NCI-H2196 (cell line): ENCODE results near the gene APOA5.

Source experiments
- DNase-seq: peaks from one replicate; lab custom pipeline; 2025; ENCODE audit not compliant: unreplicated experiment; lab: John Stamatoyannopoulos, UW

Gene APOA5

GRCh38 chr11:116828632-116829524 is 37.2 kb upstream of the APOA5 start:
- no peak for DNase-seq

- no peak for DNase-seq
Observed at GRCh38 chr11:116827461-116827860, 35.8 kb upstream of the APOA5 start.

GRCh38 chr11:116826751-116827431 is 35.2 kb upstream of the APOA5 start:
- DNase-seq = no peak

- DNase-seq = no peak
Observed at GRCh38 chr11:116825854-116826750, 34.4 kb upstream of the APOA5 start.

GRCh38 chr11:116825434-116825833 is 33.8 kb upstream of the APOA5 start:
- DNase-seq = no peak

DNA sequence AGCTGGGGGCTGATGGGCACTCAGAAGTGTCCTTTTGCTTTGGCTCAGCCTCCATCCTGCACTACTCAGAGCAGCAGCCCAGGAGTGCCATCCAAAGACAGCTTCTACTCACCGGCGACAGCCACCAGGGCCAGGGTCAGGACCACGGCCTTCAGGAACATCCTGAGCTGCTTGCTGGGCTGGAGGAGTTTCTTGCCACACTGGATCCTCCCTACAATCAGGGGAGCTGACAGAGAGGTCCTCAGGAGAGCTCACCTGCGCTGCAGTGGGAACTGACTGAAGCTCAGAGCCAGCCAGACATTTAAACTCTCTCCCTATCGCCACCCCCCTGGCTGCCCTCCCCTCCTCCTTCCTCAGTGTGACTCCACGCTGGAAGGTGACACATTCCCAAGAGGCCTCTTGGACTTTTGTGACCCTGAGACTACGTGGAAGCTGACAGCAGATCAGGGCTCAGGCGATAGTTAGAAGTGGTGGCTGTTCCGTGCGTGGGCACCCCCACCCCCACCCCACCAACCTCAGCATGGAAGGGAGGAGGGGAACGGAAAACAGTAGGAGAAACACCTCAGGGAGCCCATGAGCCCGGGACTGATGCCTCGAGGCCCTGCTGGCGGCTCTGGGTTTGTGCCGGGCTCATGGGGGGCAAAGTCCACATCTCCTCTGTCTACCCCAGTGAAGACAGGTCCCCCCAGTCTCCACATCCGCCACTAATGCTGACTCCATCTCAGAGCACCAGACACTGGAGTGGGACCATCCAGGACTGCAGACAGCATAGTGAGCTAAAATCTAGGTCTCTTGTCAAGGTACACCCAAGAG is 31.6 kb upstream of the APOA5 start, which contains the start of gene APOA4:
Gene APOA4, minus strand, starts transcription at position 274 of the 813 bp plus-strand sequence. Its CDS starts 113 bp downstream, at position 161.
- DNase-seq = no peak

DNA sequence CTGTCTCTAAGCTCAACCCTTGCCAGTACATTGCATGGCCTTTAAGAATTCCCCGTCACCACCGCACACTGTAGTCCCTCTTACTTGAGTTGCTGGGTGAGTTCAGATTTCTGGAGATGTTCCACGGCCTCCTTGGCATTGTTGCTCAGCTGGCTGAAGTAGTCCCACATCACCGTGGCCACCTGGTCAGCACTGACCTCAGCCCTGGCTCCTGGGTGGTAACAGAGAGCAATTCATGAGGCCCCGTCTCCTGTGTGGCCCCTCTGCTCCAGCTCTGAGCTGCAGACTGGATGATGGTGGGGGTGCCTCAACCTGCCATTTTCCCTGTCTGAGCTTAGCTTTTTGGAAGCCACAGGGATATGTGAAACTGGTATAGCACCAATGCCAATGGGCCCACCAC is 30.9 kb upstream of the APOA5 start:
- DNase-seq = no peak

DNA sequence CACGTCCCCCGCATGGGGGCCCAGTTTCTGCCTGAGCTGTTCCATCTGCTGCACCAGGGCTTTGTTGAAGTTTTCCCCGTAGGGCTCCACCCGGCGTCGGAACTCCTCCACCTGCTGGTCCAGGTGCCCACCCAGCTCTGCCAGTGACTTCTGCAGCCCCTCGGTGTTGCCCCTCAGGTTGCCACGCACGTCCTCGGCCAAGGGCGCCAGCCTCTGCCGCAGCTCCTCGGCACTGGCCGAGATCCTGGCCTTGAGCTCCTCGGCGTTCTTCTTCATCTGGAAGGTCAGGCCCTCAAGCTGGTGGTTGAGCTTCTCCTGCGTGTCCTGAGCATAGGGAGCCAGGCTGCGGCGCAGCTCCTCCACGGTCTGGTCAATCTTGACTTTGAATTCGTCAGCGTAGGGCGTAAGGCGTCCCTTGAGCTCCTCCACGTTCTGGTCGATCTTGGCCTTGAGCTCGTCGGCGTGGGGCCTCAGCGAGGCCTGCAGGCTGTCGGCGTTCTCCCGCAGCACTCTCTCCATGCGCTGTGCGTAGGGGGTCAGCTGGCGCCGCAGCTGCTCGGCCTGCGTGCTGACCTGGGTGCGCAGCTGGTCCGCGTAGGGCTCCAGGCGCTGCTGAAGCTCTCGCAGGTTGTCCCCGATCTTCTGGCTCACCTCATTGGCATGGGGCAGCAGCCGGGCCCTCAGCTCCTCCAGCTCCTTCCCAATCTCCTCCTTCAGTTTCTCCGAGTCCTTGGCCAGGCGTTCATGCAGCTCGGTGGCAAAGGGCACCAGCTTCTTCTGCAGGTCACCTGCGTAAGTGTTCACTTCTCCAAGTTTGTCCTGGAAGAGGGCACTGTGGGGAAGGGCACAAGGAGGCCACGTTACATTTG is 29.6 kb upstream of the APOA5 start:
- no peak for DNase-seq

DNA sequence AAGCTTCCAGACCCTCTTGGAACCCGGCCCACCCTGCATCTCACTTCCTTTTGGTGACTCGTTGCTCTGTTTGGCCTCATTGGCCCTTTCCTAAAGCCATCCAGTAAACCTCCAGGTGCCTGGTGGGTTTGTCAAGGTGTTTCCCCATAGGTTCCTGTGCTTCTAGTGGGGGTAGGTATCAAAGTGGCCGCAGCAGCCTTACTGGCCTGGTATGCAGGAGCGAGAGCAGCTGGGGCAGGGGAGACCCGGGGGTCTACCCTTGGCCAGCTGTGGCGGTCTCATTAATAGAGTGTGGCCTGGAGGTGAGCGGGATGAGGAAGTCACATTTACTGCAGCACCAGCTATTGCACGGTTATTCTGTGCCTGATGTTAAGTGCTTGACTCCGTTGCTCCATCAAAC is 27.4 kb upstream of the APOA5 start:
- DNase-seq = no peak

- DNase-seq = no peak
Observed at GRCh38 chr11:116814502-116814901, 22.8 kb upstream of the APOA5 start.

- DNase-seq = no peak
Observed at GRCh38 chr11:116813781-116814471, 22.2 kb upstream of the APOA5 start.

DNA sequence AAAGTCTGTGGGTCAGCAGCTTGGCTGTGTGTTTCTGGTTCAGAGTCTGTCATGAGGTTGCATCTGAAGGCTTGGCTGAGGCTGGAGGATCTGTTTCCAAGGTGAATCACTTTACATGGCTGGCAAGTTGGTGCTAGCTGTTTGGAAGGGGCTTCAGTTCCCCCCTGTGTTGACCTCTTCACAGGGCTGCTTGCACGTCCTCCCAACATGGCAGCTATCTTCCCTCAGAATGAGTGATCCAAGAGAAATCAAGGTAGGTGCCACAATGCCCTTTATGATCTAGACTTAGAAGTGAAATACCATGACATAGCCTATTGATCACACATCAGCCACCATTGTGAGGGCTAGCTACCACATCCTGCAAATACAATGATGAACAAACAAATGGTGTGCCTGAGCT is 21.5 kb upstream of the APOA5 start:
- DNase-seq = no peak

GRCh38 chr11:116812109-116812508 is 20.4 kb upstream of the APOA5 start:
- DNase-seq = no peak

- DNase-seq = no peak
Observed at GRCh38 chr11:116811194-116811593, 19.5 kb upstream of the APOA5 start.

GRCh38 chr11:116808262-116809175 is 16.8 kb upstream of the APOA5 start:
- no peak for DNase-seq

DNA sequence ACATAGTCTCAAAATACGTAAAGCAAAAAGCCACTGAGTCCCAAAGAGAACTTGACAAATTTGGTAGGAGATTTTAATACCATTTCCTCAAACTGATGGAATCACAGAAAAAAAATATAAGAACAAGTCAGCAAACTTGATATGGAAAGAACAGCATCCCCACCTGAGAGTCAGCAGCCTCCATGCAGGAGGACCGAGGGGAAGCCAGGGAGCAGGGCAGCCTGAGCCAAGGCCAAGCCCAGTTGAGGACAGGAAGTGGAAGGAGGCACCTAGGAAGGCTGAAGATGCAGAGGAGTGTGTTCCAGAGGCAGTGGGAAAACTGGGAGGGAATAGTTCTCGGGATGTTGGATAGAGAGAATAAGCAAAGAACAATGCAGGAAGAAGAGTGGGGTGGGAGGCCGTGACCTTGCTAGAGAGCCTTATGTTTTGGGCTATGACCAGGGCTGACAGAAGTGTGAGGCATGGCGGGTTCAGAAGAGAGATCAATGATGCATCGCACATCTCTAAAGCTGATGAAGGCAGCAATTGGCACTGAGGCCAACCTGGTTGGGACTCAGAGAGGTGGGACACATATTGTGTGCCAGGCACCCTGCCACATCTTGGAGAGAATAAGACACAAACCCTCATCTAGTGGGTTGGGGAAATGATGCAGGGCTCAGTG is 16.1 kb upstream of the APOA5 start:
- DNase-seq = no peak

DNA sequence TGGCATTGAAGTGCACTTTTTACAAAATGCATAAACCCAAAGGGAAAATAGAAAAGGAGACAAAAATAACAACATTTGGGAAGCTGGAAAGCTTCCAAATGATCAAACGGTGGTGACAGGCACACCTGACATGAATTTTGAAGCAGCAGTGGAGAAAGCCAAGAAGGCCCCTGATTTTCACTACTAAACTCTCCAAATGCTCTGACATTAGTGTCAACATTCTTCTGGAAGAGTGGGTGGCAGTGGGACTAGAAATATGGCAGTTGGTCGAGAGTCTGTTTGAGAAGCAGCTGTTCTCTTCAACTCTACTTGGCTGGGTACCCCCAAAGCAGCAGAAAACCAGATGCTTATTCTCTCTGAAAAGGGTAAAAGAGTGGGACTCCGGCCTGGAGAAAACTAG is 12.3 kb upstream of the APOA5 start:
- no peak for DNase-seq
